Adrenal gland (tissue), 12 donors: Measurements from ENCODE around the gene HHAT. TPM values are rescaled to one million over a fixed set of nuclear protein-coding genes. Genes with fewer than 3 reads are reported as not detected.

ENCODE experiments used
- DNase-seq, 7 donors: peaks; one replicate each; pipeline ENCODE4 v3.0.0-alpha.2; 2019 to 2020
- H3K27ac ChIP-seq, 5 donors: fragments of 200-600 bp; sonication (generic) in 4 of 5; 1 replicate in 3 of 5; 2 replicates in 2 of 5; pipeline versions ENCODE4 v1.5.1 to v1.8.0; 2016 to 2020; ENCODE audit warnings: mild to moderate bottlenecking in 1 of 5
- H3K27me3 ChIP-seq: fragments of 200-600 bp; 2 replicates; pipeline ENCODE4 v1.8.0; 2021
- H3K36me3 ChIP-seq, 2 donors: fragments of 200-600 bp; replicated peaks in 1 of 2; 1 replicate in 1 of 2; 2 replicates in 1 of 2; pipeline versions ENCODE4 v1.5.1 to v1.8.0; 2018 to 2022
- H3K4me1 ChIP-seq, 2 donors: fragments of 200-600 bp; replicated peaks in 1 of 2; 1 replicate in 1 of 2; 2 replicates in 1 of 2; pipeline versions ENCODE4 v1.5.1 to v1.8.0; 2018 to 2021
- H3K4me3 ChIP-seq, 4 donors: fragments of 200-600 bp; sonication (generic) in 3 of 4; one replicate each; pipeline ENCODE4 v1.5.1; 2016 to 2018
- H3K9me3 ChIP-seq, 3 donors: fragments of 200-600 bp; sonication (generic) in 1 of 3; replicated peaks in 1 of 3; 1 replicate in 2 of 3; 2 replicates in 1 of 3; pipeline versions ENCODE4 v1.5.1 to v1.8.0; 2016 to 2021
- POLR2A ChIP-seq, 2 donors: fragments of 450-650 bp; IDR thresholded peaks; one replicate each; pipeline ENCODE4 v1.6.1; 2017; ENCODE audit warnings: antibody characterized with exemption in 2 of 2, mild to moderate bottlenecking in 2 of 2, moderate library complexity in 1 of 2
- WGBS, 4 donors: extraction: QIAGEN DNeasy Blood & Tissue Kit in 2 of 4; methylation state at CpG; one replicate each; pipeline versions ENCODE4 v1.1.5 to v1.1.7; 2013 to 2017; 5-methylcytosine and 5-hydroxymethylcytosine counted together
- intact Hi-C, 2 donors: fragments of 100-400 bp; cut with DNase I; formaldehyde crosslinking; loops; one replicate each; pipeline versions ENCODE4 v1.14.1 to v1.15.0; 2022 to 2023
- polyA plus RNA-seq, 3 donors: library from polyadenylated mRNA; stranded (reverse); fragments of 200-250 nt in 2 of 3; fragments of 350-450 nt in 1 of 3; fragmentation: Illumina TruSeq in 1 of 3; extraction: RNeasy Lipid Tissue Mini Kit (QIAGEN cat#74804) in 1 of 3; gene quantifications; one replicate each; pipeline ENCODE4 v1.2.3, GENCODE V29; 2013 to 2014
- total RNA-seq, 9 donors: library from RNA; depleted of rRNA in 4 of 9; stranded (reverse); fragments of >200 nt in 4 of 9; fragments of 120-200 nt in 1 of 9; fragmentation: NEBNext Ultra II Directional in 1 of 9; extraction: Animal tissue kit (Norgen Biotek cat#: 25700) in 1 of 9; gene quantifications; one replicate each; pipeline versions ENCODE4 v1.1.0 to v1.2.4, GENCODE V29; 2013 to 2023
- TF ChIP-seq, protein P1 (sequence below), 6 experiments: fragments of 450-650 bp in 4 of 6; fragments of 200-600 bp in 2 of 6; sonication (generic) in 1 of 6; IDR thresholded peaks; 1 replicate in 5 of 6; 2 replicates in 1 of 6; pipeline versions ENCODE4 v1.5.1 to v1.8.0; 2016 to 2021; ENCODE audit warnings: antibody characterized with exemption in 6 of 6, mild to moderate bottlenecking in 2 of 6, moderate library complexity in 1 of 6
- donor health status: healthy with polysubstance abuse.
- donor health status: Bipolar disorder and iron deficiency.
- donor health status: DM: yes; HTN: yes; CAD: no.
- donor health status: DM: no; HTN: no; CAD: no.
- donor health status: DM: no; HTN: no; CAD: no.
- donor health status: DM: yes; HTN: yes; CAD: no.

HHAT gene
- total and polyA plus RNA-seq, 12 donors = 3.1 to 26.7 (median 12.3) TPM

DNA sequence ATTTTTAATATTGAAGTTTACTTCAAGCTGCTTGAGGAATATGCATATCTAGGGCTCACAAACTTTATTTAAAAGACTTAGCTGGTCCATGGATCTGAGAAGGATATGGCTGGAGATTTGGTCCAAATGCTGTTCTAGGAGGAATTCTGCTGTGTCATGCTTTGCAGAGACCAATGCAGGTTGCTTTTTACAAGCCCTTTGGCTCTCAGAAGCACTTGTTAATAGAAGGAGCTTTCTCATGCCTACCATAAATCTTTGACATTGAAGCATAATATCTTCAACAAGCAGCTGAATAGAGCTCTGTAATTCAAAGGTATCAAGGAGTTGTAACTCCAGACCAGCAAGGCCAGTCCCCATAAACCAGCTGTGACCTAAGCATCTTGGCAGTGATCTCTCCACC is 299.1 kb downstream of the HHAT start:
- no peaks in the 10 kb centered on the region for H3K4me1 ChIP-seq
- TF ChIP-seq, protein P1, sequence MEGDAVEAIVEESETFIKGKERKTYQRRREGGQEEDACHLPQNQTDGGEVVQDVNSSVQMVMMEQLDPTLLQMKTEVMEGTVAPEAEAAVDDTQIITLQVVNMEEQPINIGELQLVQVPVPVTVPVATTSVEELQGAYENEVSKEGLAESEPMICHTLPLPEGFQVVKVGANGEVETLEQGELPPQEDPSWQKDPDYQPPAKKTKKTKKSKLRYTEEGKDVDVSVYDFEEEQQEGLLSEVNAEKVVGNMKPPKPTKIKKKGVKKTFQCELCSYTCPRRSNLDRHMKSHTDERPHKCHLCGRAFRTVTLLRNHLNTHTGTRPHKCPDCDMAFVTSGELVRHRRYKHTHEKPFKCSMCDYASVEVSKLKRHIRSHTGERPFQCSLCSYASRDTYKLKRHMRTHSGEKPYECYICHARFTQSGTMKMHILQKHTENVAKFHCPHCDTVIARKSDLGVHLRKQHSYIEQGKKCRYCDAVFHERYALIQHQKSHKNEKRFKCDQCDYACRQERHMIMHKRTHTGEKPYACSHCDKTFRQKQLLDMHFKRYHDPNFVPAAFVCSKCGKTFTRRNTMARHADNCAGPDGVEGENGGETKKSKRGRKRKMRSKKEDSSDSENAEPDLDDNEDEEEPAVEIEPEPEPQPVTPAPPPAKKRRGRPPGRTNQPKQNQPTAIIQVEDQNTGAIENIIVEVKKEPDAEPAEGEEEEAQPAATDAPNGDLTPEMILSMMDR (IDR thresholded peaks at IDR 0.05) = no peak
- TF ChIP-seq POLR2A (IDR thresholded peaks at IDR 0.05) = no peak
- H3K9me3 ChIP-seq = no peaks in the 10 kb centered on the region
- no peaks in the 10 kb centered on the region for H3K27me3 ChIP-seq
- intact Hi-C loops = no loop called here
- H3K27ac ChIP-seq = no peak overlapping the region
- H3K36me3 ChIP-seq = no peaks in the 10 kb centered on the region
- DNase-seq = no peak
- no peak overlapping the region for H3K4me3 ChIP-seq

DNA sequence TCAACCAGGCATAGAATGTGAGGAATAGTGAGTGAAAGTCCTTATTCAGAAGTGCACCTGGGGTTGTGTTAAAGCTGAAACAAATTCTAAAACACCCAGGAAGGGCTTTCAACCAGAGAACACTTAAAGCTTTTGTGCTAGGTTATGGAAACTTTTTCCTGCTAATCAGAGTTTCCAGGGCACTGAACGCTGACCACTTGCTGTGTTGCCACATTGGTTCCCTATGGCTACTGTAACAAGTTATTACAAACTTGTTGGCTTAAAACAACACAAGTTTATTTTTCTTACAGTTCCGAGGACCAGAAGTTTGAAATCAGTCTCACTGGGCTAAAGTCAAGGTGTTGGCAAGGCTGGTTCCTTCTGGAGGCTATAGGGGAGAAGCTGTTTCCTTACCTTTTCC is 300.6 kb downstream of the HHAT start:
- Histone ChIP-seq H3K4me1 (no peaks in the 10 kb centered on the region), H3K27me3 (no peaks in the 10 kb centered on the region), H3K27ac (no peak overlapping the region), H3K9me3 (no peaks in the 10 kb centered on the region), H3K36me3 (no peaks in the 10 kb centered on the region), H3K4me3 (no peak overlapping the region)
- no peak for TF ChIP-seq POLR2A (IDR thresholded peaks at IDR 0.05)
- TF ChIP-seq, protein P1 (IDR thresholded peaks at IDR 0.05) = no peak
- intact Hi-C loops = no loop called here
- no peak for DNase-seq
- 82 to 97% (median 95%) methylated on average over 2 of the region's 2 CpGs for WGBS, 4 donors

DNA sequence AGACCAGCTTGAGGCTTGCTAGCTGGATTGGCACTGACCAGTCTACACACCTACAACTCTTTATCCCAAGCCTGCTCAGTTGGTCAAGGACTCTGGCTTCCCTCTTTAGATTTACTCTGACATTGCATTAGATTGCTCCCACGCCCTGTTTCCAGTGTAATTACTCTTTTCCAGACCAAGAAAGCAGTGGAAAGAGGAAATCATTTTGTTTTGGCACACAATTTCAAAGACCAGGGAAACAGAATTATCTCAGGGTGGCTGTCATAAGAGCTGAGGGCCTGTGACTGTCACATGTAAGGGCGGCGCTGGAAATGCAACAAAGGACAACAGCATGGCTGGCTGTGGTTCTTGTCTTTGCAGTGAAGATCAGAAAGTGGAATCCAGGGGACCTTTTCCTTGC is 302.7 kb downstream of the HHAT start:
- no peaks in the 10 kb centered on the region for H3K36me3 ChIP-seq
- H3K4me1 ChIP-seq = no peaks in the 10 kb centered on the region
- intact Hi-C loops = no loop called here
- no peaks in the 10 kb centered on the region for H3K27me3 ChIP-seq
- H3K27ac ChIP-seq = no peak overlapping the region
- H3K9me3 ChIP-seq = no peaks in the 10 kb centered on the region
- H3K4me3 ChIP-seq = no peak overlapping the region
- TF ChIP-seq POLR2A (IDR thresholded peaks at IDR 0.05) = no peak
- TF ChIP-seq, protein P1 (IDR thresholded peaks at IDR 0.05) = no peak
- 86 to 96% (median 92%) methylated on average over 3 of the region's 3 CpGs for WGBS, 4 donors
- no peak for DNase-seq

DNA sequence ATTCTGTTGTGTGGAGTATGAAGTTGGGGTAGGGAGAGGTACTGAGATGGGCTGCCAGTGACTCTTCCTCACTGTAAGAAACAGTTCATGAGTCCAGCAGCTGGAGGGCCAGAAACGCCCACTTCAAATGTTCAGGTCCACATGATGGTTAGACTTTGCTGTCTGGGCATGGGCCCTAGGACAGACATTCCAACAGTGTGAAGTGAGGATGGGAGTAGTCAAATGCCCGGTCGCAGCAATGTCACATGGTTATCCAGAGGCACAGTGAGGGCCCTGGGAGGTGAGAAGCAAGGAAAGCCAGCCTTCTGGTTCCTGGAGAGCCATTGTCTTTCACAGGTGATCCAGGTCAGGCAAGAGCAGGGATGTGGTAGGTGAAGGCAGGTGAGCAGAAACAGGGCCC is 304.4 kb downstream of the HHAT start:
- Histone ChIP-seq H3K27ac (no peak overlapping the region), H3K27me3 (no peaks in the 10 kb centered on the region)

More for the DNA sequence above, 304.4 kb downstream of the HHAT start:
- Histone ChIP-seq H3K4me1 (no peaks in the 10 kb centered on the region), H3K9me3 (no peaks in the 10 kb centered on the region), H3K4me3 (no peak overlapping the region), H3K36me3 (no peaks in the 10 kb centered on the region)
- no peak for TF ChIP-seq POLR2A (IDR thresholded peaks at IDR 0.05)
- TF ChIP-seq, protein P1 (IDR thresholded peaks at IDR 0.05) = no peak
- DNase-seq = no peak
- 80 to 97% (median 91%) methylated on average over 3 of the region's 3 CpGs for WGBS, 4 donors
- intact Hi-C loops = no loop called here
